ENCODE results near the gene SHISA9.

DNA sequence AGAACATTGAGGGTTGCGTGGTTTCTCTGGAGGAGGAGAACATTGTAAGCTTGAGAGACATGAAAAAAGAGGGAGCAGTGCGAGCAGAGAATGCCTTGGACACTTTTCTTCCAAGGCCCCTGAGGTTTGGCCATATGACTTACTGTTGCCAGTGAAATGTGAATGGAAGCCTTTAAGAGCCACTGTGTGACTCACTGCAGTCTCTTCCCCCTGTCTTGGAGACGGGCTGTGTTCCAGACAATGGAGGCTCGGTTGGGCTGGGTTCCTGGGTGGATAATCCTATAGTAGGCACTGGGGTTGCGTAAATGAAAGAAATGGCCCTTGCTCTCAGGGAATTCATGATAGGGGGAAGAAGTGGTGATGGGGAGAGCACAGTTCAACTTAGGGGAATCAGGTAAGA is 75.5 kb downstream of the SHISA9 start:
- TF ChIP-seq, protein P1, sequence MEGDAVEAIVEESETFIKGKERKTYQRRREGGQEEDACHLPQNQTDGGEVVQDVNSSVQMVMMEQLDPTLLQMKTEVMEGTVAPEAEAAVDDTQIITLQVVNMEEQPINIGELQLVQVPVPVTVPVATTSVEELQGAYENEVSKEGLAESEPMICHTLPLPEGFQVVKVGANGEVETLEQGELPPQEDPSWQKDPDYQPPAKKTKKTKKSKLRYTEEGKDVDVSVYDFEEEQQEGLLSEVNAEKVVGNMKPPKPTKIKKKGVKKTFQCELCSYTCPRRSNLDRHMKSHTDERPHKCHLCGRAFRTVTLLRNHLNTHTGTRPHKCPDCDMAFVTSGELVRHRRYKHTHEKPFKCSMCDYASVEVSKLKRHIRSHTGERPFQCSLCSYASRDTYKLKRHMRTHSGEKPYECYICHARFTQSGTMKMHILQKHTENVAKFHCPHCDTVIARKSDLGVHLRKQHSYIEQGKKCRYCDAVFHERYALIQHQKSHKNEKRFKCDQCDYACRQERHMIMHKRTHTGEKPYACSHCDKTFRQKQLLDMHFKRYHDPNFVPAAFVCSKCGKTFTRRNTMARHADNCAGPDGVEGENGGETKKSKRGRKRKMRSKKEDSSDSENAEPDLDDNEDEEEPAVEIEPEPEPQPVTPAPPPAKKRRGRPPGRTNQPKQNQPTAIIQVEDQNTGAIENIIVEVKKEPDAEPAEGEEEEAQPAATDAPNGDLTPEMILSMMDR (IDR thresholded peaks at IDR 0.05 in 4 of 5, conservative IDR thresholded peaks at IDR 0.05 in 1 of 5): no peak
- TF ChIP-seq POLR2A (IDR thresholded peaks at IDR 0.05): no peak
